ENCODE results near the gene GCDH.
"Not testable (repeated sequence)": the region's sequence is repeated elsewhere in the genome, so short reads cannot be mapped to it uniquely, and the experiment has no call there.

Gene GCDH

DNA sequence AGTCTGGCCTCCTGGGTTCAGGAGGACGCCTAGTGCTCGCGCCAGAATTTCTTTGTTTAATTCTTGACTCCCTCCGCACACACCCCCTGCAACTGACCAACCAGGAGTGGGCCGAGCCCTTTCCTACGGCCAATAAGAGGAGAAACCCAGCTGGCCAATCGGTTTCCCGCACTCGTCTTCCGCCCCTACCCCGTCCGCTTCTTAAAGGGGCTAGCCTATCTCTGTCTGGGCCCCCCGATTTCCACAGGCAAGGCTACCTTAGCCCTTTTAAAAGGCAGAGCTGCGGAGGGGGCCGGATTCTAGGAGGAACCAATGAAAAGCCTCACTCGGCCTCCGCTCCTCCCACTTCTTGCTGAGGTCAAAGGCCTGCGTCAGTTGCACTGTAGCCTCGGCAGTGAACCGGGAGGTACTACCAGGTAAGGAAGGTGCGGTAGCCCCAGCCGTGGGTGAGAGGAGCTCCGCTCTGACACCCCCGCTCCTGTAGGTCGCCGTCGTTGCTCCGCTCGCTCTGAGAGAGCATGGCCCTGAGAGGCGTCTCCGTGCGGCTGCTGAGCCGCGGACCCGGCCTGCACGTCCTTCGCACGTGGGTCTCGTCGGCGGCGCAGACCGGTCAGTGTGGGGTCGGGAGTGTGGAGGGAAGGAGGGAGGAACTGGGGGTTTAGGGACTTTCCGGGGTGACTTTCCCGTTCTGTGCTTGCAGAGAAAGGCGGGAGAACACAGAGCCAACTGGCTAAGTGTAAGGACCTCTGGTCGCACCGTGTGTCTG, at the start of gene GCDH:
TSS of gene GCDH (plus strand) at position 374 of the 766 bp plus-strand sequence. CDS start at position 519, 145 bp downstream.
- peak; percentile 82 to 91 (median 89) for DNase-seq (ENCODE audit: low read depth in 3 of 3, low spot score in 1 of 3)

- no peak for DNase-seq (ENCODE audit: low read depth in 3 of 3, low spot score in 1 of 3)
Observed at GRCh38 chr19:12842511-12842910, 48.4 kb upstream of the GCDH start.

GRCh38 chr19:12843328-12843727, 47.6 kb upstream of the GCDH start:
- DNase-seq (ENCODE audit: low read depth in 3 of 3, low spot score in 1 of 3), result no peak

DNA sequence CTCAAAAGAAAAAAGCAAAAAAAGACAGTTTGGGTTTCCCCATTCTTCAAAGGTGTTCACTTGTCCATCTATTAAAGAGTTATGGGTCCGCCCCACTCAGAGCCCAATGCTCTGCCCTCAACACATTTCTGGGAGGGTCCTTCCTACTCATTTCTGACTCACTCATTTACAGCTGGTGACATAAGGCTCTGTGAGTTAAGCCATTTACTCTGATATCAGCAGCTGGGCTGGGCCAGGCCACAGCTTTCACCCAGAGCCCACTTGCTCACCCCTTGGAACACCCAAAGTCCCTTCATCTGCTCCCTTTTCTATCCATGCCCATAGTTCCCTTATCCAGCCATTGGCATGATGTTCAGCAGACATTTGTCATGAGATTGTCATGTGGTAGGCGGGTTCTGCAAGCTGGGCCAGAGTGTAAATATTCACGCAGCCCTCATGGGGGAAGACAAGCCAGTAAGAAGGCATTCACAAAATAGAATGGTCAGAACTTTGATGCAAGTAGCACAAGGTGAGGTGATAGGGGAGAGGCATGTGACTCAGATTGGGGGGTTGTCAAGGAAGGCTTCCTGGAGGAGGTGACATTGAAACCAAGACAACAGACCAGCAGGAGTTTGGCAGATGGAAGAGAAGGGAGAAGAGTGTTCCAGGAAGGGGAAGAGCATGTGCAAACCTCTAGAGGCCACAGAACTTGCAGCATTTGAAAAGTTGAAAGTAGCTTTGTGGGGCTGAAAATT, 46.8 kb upstream of the GCDH start:
- no peak for DNase-seq (ENCODE audit: low read depth in 3 of 3, low spot score in 1 of 3)

GRCh38 chr19:12846613-12847012, 44.3 kb upstream of the GCDH start:
- not testable (repeated sequence) for DNase-seq (ENCODE audit: low read depth in 3 of 3, low spot score in 1 of 3)

GRCh38 chr19:12847159-12848139, 43.5 kb upstream of the GCDH start:
- DNase-seq (ENCODE audit: low read depth in 3 of 3, low spot score in 1 of 3), result peak; percentile 44 to 90 (median 66)

- DNase-seq (ENCODE audit: low read depth in 3 of 3, low spot score in 1 of 3), result no peak
Observed at GRCh38 chr19:12856653-12857052, 34.3 kb upstream of the GCDH start.

- DNase-seq (ENCODE audit: low read depth in 3 of 3, low spot score in 1 of 3), result no peak
Observed at GRCh38 chr19:12858041-12858928, 32.7 kb upstream of the GCDH start.

GRCh38 chr19:12859546-12859945, 31.4 kb upstream of the GCDH start:
- no peak for DNase-seq (ENCODE audit: low read depth in 3 of 3, low spot score in 1 of 3)

- DNase-seq (ENCODE audit: low read depth in 3 of 3, low spot score in 1 of 3), result no peak
Observed at GRCh38 chr19:12864143-12864542, 26.8 kb upstream of the GCDH start.

DNA sequence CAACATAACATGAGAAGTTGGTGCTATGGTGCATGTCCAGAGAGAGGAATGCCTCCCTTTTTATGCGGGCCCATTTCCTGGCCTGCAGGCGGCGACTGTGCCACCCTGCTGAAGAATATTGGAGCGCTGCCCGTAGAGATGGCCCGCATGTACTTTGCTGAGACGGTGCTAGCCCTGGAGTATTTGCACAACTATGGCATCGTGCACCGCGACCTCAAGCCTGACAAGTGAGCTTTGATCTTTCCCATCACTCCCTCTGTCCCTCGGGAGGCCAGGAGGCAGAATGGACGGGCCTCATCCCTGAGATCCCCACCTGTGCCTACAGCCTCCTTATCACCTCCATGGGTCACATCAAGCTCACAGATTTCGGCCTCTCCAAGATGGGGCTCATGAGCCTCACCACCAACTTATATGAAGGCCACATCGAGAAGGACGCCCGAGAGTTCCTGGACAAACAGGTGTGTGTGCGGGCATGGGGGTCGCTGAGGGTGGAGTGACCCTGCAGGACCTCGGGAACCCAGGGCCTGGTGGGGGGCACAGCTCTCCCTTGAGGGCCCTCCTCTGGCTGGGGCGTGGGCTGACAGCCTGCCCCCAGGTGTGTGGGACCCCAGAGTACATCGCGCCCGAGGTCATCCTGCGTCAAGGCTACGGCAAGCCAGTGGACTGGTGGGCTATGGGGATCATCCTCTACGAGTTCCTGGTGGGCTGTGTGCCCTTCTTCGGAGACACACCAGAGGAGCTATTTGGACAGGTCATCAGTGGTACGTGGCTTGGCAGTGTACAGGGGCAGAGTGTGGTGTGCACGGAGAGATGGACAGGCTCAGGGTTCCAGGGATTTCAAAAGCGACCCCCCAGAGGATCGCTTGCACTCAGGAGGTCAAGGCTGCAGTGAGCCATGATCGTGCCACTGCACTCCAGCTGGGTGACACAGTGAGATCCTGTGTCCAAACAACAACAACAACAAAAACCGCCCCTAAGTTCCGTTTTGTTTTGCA, 25.9 kb upstream of the GCDH start:
- DNase-seq (ENCODE audit: low read depth in 3 of 3, low spot score in 1 of 3), result no peak

DNA sequence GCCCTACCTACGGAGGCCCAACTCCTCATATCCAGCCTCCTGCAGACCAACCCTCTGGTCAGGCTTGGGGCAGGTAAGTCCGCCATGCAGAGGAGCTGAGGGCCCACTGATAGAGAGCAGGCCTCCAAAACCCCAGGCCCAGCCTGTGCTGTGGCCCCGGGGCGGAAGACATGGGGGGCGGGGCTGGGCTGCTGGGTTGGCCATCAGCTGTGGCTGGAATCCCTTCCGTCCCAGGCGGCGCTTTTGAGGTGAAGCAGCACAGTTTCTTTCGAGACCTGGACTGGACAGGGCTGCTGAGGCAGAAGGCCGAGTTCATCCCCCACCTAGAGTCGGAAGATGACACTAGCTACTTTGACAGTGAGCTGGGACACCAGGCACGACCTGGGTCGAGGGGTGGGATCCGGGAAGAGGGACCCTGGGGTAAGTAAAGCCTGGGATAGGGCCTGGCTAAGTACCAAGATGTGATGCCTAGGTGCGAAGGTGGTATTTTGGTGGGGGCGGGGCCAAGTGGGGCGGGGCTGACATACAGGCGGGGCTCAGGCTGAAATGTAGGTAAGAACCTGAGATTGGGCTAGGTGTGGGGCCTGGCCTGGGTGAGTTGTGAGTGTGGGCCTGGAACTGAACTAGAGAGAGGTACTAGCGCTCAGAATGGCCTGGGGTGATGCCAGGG, 25.1 kb upstream of the GCDH start:
- DNase-seq (ENCODE audit: low read depth in 3 of 3, low spot score in 1 of 3), result no peak

DNA sequence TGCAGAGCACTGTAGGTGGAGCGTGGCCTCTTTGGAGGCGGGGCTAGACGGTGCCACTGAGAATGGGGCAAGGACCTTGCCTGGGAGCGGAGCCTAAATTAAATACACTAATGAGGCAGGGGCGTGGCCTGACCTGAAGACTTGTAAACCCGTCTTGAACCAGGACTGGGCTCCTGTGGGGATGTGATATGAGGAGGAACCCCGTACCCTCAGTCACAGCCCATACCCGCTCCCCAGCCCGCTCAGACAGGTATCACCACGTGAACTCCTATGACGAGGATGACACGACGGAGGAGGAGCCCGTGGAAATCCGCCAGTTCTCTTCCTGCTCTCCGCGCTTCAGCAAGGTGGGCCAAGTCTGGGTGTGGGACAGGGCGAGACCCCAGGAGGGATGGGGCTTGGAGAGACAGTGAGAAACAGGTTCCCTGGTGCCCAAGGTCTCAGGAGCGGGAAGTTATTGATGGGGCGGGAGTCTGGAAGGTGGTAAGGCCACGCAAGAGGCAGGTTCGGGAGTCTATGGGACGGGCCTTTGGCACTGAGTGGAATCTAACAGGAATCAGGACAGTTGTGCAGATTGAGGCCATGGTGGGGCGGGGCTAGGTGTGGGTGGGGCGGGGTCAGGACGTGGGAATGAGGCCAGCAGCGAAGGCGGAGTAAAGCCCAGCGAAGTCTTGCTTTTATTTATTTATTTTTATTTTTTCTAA, 24.4 kb upstream of the GCDH start:
- no peak for DNase-seq (ENCODE audit: low read depth in 3 of 3, low spot score in 1 of 3)

DNA sequence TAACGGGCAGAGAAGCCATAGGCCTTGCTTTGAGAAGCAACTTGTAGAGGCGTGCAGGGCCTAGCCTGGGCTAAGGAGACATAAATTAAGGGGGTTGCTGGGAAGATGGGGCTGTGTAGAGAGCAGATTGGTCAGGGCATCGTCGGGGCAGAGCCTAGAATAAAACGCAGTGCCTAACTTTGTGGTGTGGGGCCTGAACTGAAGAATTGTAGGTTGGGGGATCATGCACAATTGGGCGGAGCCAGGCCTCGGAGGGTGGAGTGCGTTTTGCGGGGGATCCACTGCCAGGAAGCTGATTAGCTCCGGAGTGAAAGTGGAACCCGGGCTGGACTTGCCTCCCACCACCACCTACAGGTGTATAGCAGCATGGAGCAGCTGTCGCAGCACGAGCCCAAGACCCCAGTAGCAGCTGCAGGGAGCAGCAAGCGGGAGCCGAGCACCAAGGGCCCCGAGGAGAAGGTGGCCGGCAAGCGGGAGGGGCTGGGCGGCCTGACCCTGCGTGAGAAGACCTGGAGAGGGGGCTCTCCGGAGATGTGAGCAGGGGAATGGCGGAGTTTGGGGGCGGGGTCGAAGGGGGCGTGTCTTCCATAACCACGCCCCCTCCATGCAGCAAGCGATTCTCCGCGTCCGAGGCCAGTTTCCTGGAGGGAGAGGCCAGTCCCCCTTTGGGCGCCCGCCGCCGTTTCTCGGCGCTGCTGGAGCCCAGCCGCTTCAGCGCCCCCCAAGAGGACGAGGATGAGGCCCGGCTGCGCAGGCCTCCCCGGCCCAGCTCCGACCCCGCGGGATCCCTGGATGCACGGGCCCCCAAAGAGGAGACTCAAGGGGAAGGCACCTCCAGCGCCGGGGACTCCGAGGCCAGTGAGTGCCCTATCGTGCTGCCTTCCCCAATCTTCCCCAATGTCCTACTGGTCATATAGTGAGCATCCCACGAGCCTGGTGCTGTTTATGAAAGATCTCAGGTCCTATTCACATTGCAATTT, 23.6 kb upstream of the GCDH start:
- peak in 1 of 3 donors; percentile 64 for DNase-seq (ENCODE audit: low read depth in 3 of 3, low spot score in 1 of 3)

GRCh38 chr19:12868540-12869112, 22.3 kb upstream of the GCDH start:
- no peak for DNase-seq (ENCODE audit: low read depth in 3 of 3, low spot score in 1 of 3)

DNA sequence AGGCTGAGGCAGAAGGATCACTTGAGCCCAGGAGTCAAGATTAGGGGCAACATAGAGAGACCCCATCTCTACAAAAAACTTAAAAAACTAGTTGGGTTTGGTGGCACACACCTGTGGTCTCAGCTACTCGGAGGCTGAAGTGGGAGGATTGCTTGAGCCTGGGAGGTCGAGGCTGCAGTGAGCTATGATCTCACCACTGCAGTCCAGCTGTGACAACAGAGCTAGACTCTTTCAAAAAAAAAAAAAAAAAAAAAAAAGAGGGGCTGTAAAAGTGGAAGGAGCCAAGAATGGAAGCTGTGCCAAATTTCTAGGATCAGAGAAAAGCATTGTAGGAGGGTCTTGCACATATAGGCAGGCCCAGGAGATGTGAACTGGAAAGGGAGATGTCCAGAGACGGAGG, 19.3 kb upstream of the GCDH start:
- no peak for DNase-seq (ENCODE audit: low read depth in 3 of 3, low spot score in 1 of 3)
